Ecto neural progenitor cell (in vitro differentiated cells): ENCODE measurements around the gene MRTFA.
"Not testable (repeated sequence)": the region's sequence is repeated elsewhere in the genome, so short reads cannot be mapped to it uniquely, and the experiment has no call there.

ENCODE experiments used
- DNase-seq: peaks from one replicate; pipeline ENCODE4 v3.0.0-alpha.2; 2018; ENCODE audit warnings: low spot score

The MRTFA gene

GRCh38 chr22:40521046-40521445, 115.5 kb downstream of the MRTFA start:
- DNase-seq, result no peak

GRCh38 chr22:40520562-40520961, 116.0 kb downstream of the MRTFA start:
- no peak for DNase-seq

GRCh38 chr22:40519948-40520331, 116.6 kb downstream of the MRTFA start:
- no peak for DNase-seq

- no peak for DNase-seq
Observed at GRCh38 chr22:40519284-40519947, 117.1 kb downstream of the MRTFA start.

GRCh38 chr22:40518840-40519239, 117.7 kb downstream of the MRTFA start:
- DNase-seq, result no peak

GRCh38 chr22:40517631-40518030, 118.9 kb downstream of the MRTFA start:
- no peak for DNase-seq

GRCh38 chr22:40516416-40516815, 120.1 kb downstream of the MRTFA start:
- no peak for DNase-seq

GRCh38 chr22:40512426-40513136, 123.9 kb downstream of the MRTFA start:
- no peak for DNase-seq

GRCh38 chr22:40511604-40512003, 124.9 kb downstream of the MRTFA start:
- no peak for DNase-seq

- DNase-seq, result no peak
Observed at GRCh38 chr22:40510631-40511364, 125.7 kb downstream of the MRTFA start.

- DNase-seq, result no peak
Observed at GRCh38 chr22:40509401-40510134, 127.0 kb downstream of the MRTFA start.

- not testable (repeated sequence) for DNase-seq
Observed at GRCh38 chr22:40508046-40508445, 128.5 kb downstream of the MRTFA start.

GRCh38 chr22:40507491-40507890, 129.0 kb downstream of the MRTFA start:
- no peak for DNase-seq

- no peak for DNase-seq
Observed at GRCh38 chr22:40506762-40507161, 129.8 kb downstream of the MRTFA start.

- no peak for DNase-seq
Observed at GRCh38 chr22:40504285-40505249, 132.0 kb downstream of the MRTFA start.

GRCh38 chr22:40502919-40503318, 133.6 kb downstream of the MRTFA start:
- no peak for DNase-seq

- DNase-seq, result not testable (repeated sequence)
Observed at GRCh38 chr22:40500465-40500786, 136.1 kb downstream of the MRTFA start.

- DNase-seq, result no peak
Observed at GRCh38 chr22:40499209-40499623, 137.3 kb downstream of the MRTFA start.

- no peak for DNase-seq
Observed at GRCh38 chr22:40498420-40499208, 137.9 kb downstream of the MRTFA start.

- no peak for DNase-seq
Observed at GRCh38 chr22:40493441-40493840, 143.1 kb downstream of the MRTFA start.
